ENCODE measurements around the gene PDZD11.
"Not testable (repeated sequence)": the region's sequence is repeated elsewhere in the genome, so short reads cannot be mapped to it uniquely, and the experiment has no call there.

The PDZD11 gene

GRCh38 chrX:70292788-70293187 is 3.1 kb upstream of the PDZD11 start:
- Histone ChIP-seq H3K9ac (ENCODE audit: low read length) (no peak overlapping the region), H3K9me3 (ENCODE audit: low read length) (no peaks in the 10 kb centered on the region), H3K27ac (ENCODE audit: low read depth, low read length) (no peak overlapping the region), H3K4me3 (ENCODE audit: low read depth in 1 of 2, low read length in 2 of 2) (no peak overlapping the region), H3K36me3 (ENCODE audit: insufficient read depth, low read length) (no peaks in the 10 kb centered on the region), H3K4me1 (ENCODE audit: insufficient read depth, low read length) (peaks cover 7% of the 10 kb centered on the region), H3K27me3 (ENCODE audit: control insufficient read depth in 1 of 2, insufficient read depth in 2 of 2, low read length in 2 of 2) (no peaks in the 10 kb centered on the region)

GRCh38 chrX:70289168-70289792 is 447 bp downstream of the PDZD11 start:
- Histone ChIP-seq H3K4me3 (ENCODE audit: low read depth in 1 of 2, low read length in 2 of 2) (peak overlapping the region; percentile 49 to 56), H3K4me1 (ENCODE audit: insufficient read depth, low read length) (peaks cover 7% of the 10 kb centered on the region), H3K36me3 (ENCODE audit: insufficient read depth, low read length) (no peaks in the 10 kb centered on the region), H3K27me3 (ENCODE audit: control insufficient read depth in 1 of 2, insufficient read depth in 2 of 2, low read length in 2 of 2) (no peaks in the 10 kb centered on the region), H3K9ac (ENCODE audit: low read length) (peak overlapping the region; percentile 33), H3K27ac (ENCODE audit: low read depth, low read length) (no peak overlapping the region), H3K9me3 (ENCODE audit: low read length) (no peaks in the 10 kb centered on the region)

GRCh38 chrX:70281951-70282350 is 7.8 kb downstream of the PDZD11 start, which contains the start of gene RAB41:
Gene RAB41, plus strand, starts transcription at chrX:70282172. Its CDS starts 46 bp downstream, at chrX:70282218.
- Histone ChIP-seq H3K9me3 (ENCODE audit: low read length) (no peaks in the 10 kb centered on the region), H3K27me3 (ENCODE audit: control insufficient read depth in 1 of 2, insufficient read depth in 2 of 2, low read length in 2 of 2) (peaks cover 0 to 5% of the 10 kb centered on the region in 2 donors), H3K36me3 (ENCODE audit: insufficient read depth, low read length) (no peaks in the 10 kb centered on the region), H3K4me1 (ENCODE audit: insufficient read depth, low read length) (no peaks in the 10 kb centered on the region), H3K9ac (ENCODE audit: low read length) (no peak within 1 kb of the TSS), H3K4me3 (ENCODE audit: low read depth in 1 of 2, low read length in 2 of 2) (no peak within 1 kb of the TSS), H3K27ac (ENCODE audit: low read depth, low read length) (no peak within 1 kb of the TSS)

- H3K27ac ChIP-seq (ENCODE audit: low read depth, low read length), result no peak overlapping the region
- H3K9me3 ChIP-seq (ENCODE audit: low read length), result no peaks in the 10 kb centered on the region
- H3K4me3 ChIP-seq (ENCODE audit: low read depth in 1 of 2, low read length in 2 of 2), result no peak overlapping the region
- no peaks in the 10 kb centered on the region for H3K36me3 ChIP-seq (ENCODE audit: insufficient read depth, low read length)
- no peak overlapping the region for H3K9ac ChIP-seq (ENCODE audit: low read length)
- no peaks in the 10 kb centered on the region for H3K4me1 ChIP-seq (ENCODE audit: insufficient read depth, low read length)
- peaks cover 0 to 5% of the 10 kb centered on the region in 2 donors for H3K27me3 ChIP-seq (ENCODE audit: control insufficient read depth in 1 of 2, insufficient read depth in 2 of 2, low read length in 2 of 2)
Measured at GRCh38 chrX:70280573-70280972, 9.2 kb downstream of the PDZD11 start.

DNA sequence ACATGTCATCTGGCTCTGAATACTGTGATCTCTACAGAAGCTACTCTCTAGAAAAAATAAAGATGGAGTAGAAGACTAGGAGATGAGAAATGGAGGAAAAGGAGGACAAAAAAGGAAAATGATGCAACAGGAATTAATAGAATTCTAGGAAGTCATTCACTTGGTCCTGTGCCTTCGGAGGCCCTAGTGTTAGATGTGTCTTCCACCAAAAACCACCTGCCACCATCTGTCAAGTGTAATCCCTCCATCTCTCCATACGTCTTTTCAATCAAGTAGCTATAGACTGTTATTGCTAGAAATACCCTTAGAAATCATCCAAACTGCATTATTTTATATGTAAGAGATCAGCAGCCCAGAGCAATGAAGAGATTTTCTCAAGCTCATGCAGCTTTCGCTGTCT is 10.6 kb downstream of the PDZD11 start:
- Histone ChIP-seq H3K27me3 (ENCODE audit: control insufficient read depth in 1 of 2, insufficient read depth in 2 of 2, low read length in 2 of 2) (peaks cover 0 to 5% of the 10 kb centered on the region in 2 donors), H3K4me1 (ENCODE audit: insufficient read depth, low read length) (no peaks in the 10 kb centered on the region), H3K4me3 (ENCODE audit: low read depth in 1 of 2, low read length in 2 of 2) (no peak overlapping the region), H3K27ac (ENCODE audit: low read depth, low read length) (no peak overlapping the region), H3K36me3 (ENCODE audit: insufficient read depth, low read length) (no peaks in the 10 kb centered on the region), H3K9me3 (ENCODE audit: low read length) (no peaks in the 10 kb centered on the region), H3K9ac (ENCODE audit: low read length) (no peak overlapping the region)

GRCh38 chrX:70274029-70274428 is 15.7 kb downstream of the PDZD11 start:
- not testable (repeated sequence) for H3K27me3 ChIP-seq (ENCODE audit: control insufficient read depth in 1 of 2, insufficient read depth in 2 of 2, low read length in 2 of 2); H3K4me1 ChIP-seq (ENCODE audit: insufficient read depth, low read length); H3K9ac ChIP-seq (ENCODE audit: low read length); H3K9me3 ChIP-seq (ENCODE audit: low read length); H3K4me3 ChIP-seq (ENCODE audit: low read depth in 1 of 2, low read length in 2 of 2); H3K27ac ChIP-seq (ENCODE audit: low read depth, low read length); H3K36me3 ChIP-seq (ENCODE audit: insufficient read depth, low read length)

- Histone ChIP-seq H3K4me3 (ENCODE audit: low read depth in 1 of 2, low read length in 2 of 2) (no peak within 1 kb of the TSS), H3K9ac (ENCODE audit: low read length) (no peak within 1 kb of the TSS), H3K36me3 (ENCODE audit: insufficient read depth, low read length) (no peaks in the 10 kb centered on the region), H3K4me1 (ENCODE audit: insufficient read depth, low read length) (no peaks in the 10 kb centered on the region), H3K9me3 (ENCODE audit: low read length) (no peaks in the 10 kb centered on the region), H3K27me3 (ENCODE audit: control insufficient read depth in 1 of 2, insufficient read depth in 2 of 2, low read length in 2 of 2) (peaks cover 0 to 5% of the 10 kb centered on the region in 2 donors), H3K27ac (ENCODE audit: low read depth, low read length) (no peak within 1 kb of the TSS)
Measured at GRCh38 chrX:70268034-70268433, 21.7 kb downstream of the PDZD11 start, which contains the start of gene ARR3. Gene ARR3, plus strand, starts transcription at chrX:70268334. Its CDS starts 1,052 bp downstream, at chrX:70269386.

GRCh38 chrX:70264784-70265183 is 24.9 kb downstream of the PDZD11 start:
- Histone ChIP-seq H3K27ac (ENCODE audit: low read depth, low read length) (no peak overlapping the region), H3K4me3 (ENCODE audit: low read depth in 1 of 2, low read length in 2 of 2) (no peak overlapping the region), H3K27me3 (ENCODE audit: control insufficient read depth in 1 of 2, insufficient read depth in 2 of 2, low read length in 2 of 2) (peaks cover 0 to 5% of the 10 kb centered on the region in 2 donors), H3K4me1 (ENCODE audit: insufficient read depth, low read length) (no peaks in the 10 kb centered on the region), H3K9ac (ENCODE audit: low read length) (no peak overlapping the region), H3K9me3 (ENCODE audit: low read length) (no peaks in the 10 kb centered on the region), H3K36me3 (ENCODE audit: insufficient read depth, low read length) (no peaks in the 10 kb centered on the region)

DNA sequence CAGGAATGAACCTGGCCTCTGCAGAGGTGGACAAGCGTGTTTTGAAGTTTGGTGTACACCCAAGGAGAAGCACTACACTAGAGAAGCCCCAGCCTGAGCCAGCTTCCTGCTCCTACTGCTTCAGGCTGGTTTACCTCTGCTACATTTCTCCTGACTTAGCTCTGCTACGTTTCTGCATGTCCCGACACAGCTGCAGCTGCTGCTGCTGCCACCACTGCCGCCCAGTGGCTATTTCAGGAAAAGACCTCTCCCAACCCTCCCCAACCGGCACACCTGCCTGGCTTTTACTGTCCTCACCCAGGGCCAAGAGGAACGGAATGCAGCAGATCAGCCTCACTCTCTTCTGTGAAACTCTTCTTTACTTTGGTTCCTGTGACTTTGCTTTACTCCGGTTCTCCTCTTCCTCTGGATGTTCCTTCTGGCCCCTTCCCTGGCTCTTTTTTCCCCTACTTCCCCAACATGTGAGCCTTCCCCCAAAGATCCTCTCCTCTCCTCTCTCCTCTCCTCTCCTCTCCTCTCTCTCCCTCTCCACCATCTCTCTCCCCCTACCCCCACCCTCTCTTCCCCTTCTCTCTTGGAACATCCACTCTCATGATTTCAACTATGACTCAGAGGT is 26.7 kb downstream of the PDZD11 start:
- no peak overlapping the region for H3K9ac ChIP-seq (ENCODE audit: low read length)
- H3K36me3 ChIP-seq (ENCODE audit: insufficient read depth, low read length), result no peaks in the 10 kb centered on the region
- H3K9me3 ChIP-seq (ENCODE audit: low read length), result no peaks in the 10 kb centered on the region
- no peak overlapping the region for H3K4me3 ChIP-seq (ENCODE audit: low read depth in 1 of 2, low read length in 2 of 2)
- H3K4me1 ChIP-seq (ENCODE audit: insufficient read depth, low read length), result no peaks in the 10 kb centered on the region
- no peaks in the 10 kb centered on the region for H3K27me3 ChIP-seq (ENCODE audit: control insufficient read depth in 1 of 2, insufficient read depth in 2 of 2, low read length in 2 of 2)
- H3K27ac ChIP-seq (ENCODE audit: low read depth, low read length), result no peak overlapping the region

- H3K9me3 ChIP-seq (ENCODE audit: low read length), result no peaks in the 10 kb centered on the region
- H3K27ac ChIP-seq (ENCODE audit: low read depth, low read length), result no peak within 1 kb of the TSS
- H3K36me3 ChIP-seq (ENCODE audit: insufficient read depth, low read length), result no peaks in the 10 kb centered on the region
- H3K9ac ChIP-seq (ENCODE audit: low read length), result no peak within 1 kb of the TSS
- H3K27me3 ChIP-seq (ENCODE audit: control insufficient read depth in 1 of 2, insufficient read depth in 2 of 2, low read length in 2 of 2), result no peaks in the 10 kb centered on the region
- no peaks in the 10 kb centered on the region for H3K4me1 ChIP-seq (ENCODE audit: insufficient read depth, low read length)
- H3K4me3 ChIP-seq (ENCODE audit: low read depth in 1 of 2, low read length in 2 of 2), result no peak within 1 kb of the TSS
Measured at GRCh38 chrX:70260104-70260503, 29.6 kb downstream of the PDZD11 start, which contains the start of gene P2RY4. Gene P2RY4, minus strand, starts transcription at chrX:70260204. Its CDS starts 580 bp downstream, at chrX:70259624.

GRCh38 chrX:70257423-70258288 is 32.1 kb downstream of the PDZD11 start:
- H3K4me3 ChIP-seq (ENCODE audit: low read depth in 1 of 2, low read length in 2 of 2), result no peak overlapping the region
- H3K4me1 ChIP-seq (ENCODE audit: insufficient read depth, low read length), result no peaks in the 10 kb centered on the region
- no peak overlapping the region for H3K9ac ChIP-seq (ENCODE audit: low read length)
- no peaks in the 10 kb centered on the region for H3K27me3 ChIP-seq (ENCODE audit: control insufficient read depth in 1 of 2, insufficient read depth in 2 of 2, low read length in 2 of 2)
- H3K36me3 ChIP-seq (ENCODE audit: insufficient read depth, low read length), result no peaks in the 10 kb centered on the region
- no peaks in the 10 kb centered on the region for H3K9me3 ChIP-seq (ENCODE audit: low read length)
- H3K27ac ChIP-seq (ENCODE audit: low read depth, low read length), result no peak overlapping the region
